Uterus (tissue), 4 donors: Measurements from ENCODE around the gene ARHGEF19. TPM values are rescaled to one million over a fixed set of nuclear protein-coding genes. Genes with fewer than 3 reads are reported as not detected.

Source experiments
- DNase-seq, 2 donors: peaks; one replicate each; pipeline ENCODE4 v3.0.0-alpha.2; 2019 to 2020
- H3K27ac ChIP-seq, 2 donors: fragments of 200-600 bp; sonication (generic); 1 replicate in 1 of 2; 2 replicates in 1 of 2; pipeline ENCODE4 v1.5.1; 2016 to 2018
- H3K27me3 ChIP-seq, 2 donors: fragments of 200-600 bp; sonication (generic); one replicate each; pipeline ENCODE4 v1.5.1; 2018 to 2019; ENCODE audit warnings: control low read depth in 1 of 2
- H3K36me3 ChIP-seq, 2 donors: fragments of 200-600 bp; sonication (generic); one replicate each; pipeline ENCODE4 v1.5.1; 2019; ENCODE audit warnings: control low read depth in 1 of 2
- H3K4me1 ChIP-seq, 2 donors: fragments of 200-600 bp; sonication (generic); one replicate each; pipeline ENCODE4 v1.5.1; 2018 to 2019; ENCODE audit warnings: control low read depth in 1 of 2
- H3K4me3 ChIP-seq, 2 donors: fragments of 200-600 bp; sonication (generic); 1 replicate in 1 of 2; 2 replicates in 1 of 2; pipeline ENCODE4 v1.5.1; 2018 to 2019; ENCODE audit warnings: mild to moderate bottlenecking in 1 of 2
- H3K9me3 ChIP-seq, 2 donors: fragments of 200-600 bp; sonication (generic); one replicate each; pipeline ENCODE4 v1.5.1; 2019; ENCODE audit warnings: control low read depth in 1 of 2
- CTCF ChIP-seq, 4 experiments: fragments of 200-600 bp in 2 of 4; fragments of 450-650 bp in 2 of 4; sonication (generic) in 2 of 4; IDR thresholded peaks; one replicate each; pipeline ENCODE4 v1.5.1; 2016 to 2019; ENCODE audit warnings: antibody characterized with exemption in 4 of 4, mild to moderate bottlenecking in 2 of 4, moderate library complexity in 1 of 4
- POLR2A ChIP-seq, 2 donors: fragments of 450-650 bp; IDR thresholded peaks; one replicate each; pipeline ENCODE4 v1.6.1; 2016; ENCODE audit warnings: antibody characterized with exemption in 2 of 2, mild to moderate bottlenecking in 1 of 2, moderate library complexity in 1 of 2
- intact Hi-C: fragments of 100-400 bp; cut with DNase I; formaldehyde crosslinking; loops from one replicate; pipeline ENCODE4 v1.15.1; 2023; ENCODE audit warnings: low total_unique reads
- total RNA-seq, 4 donors: library from RNA; depleted of rRNA in 3 of 4; stranded (reverse); fragments of >200 nt in 3 of 4; gene quantifications; one replicate each; pipeline versions ENCODE4 v1.1.0 to v1.2.4, GENCODE V29; 2014 to 2023
- donor health status: DM: yes; HTN: yes; CAD: no.

Gene ARHGEF19
- total RNA-seq, 4 donors from 2014 or later, result 3.6 to 26.8 (median 12.2) TPM

- Histone ChIP-seq H3K9me3 (no peaks in the 10 kb centered on the region), H3K27ac (peak overlapping the region; percentile 95 to 99), H3K27me3 (no peaks in the 10 kb centered on the region), H3K4me1 (peaks cover 19 to 21% of the 10 kb centered on the region in 2 donors), H3K36me3 (no peaks in the 10 kb centered on the region), H3K4me3 (no peak overlapping the region)
- no peak for DNase-seq
- intact Hi-C loops, result no loop called here
- no peak for TF ChIP-seq CTCF (IDR thresholded peaks at IDR 0.05)
- no peak for TF ChIP-seq POLR2A (IDR thresholded peaks at IDR 0.05)
These were observed 27.7 kb downstream of the ARHGEF19 start for GRCh38 chr1:16184557-16185303.

GRCh38 chr1:16183765-16184556 lies 28.5 kb downstream of the ARHGEF19 start:
- DNase-seq, result no peak
- intact Hi-C loops, result no loop called here
- Histone ChIP-seq H3K27me3 (no peaks in the 10 kb centered on the region), H3K9me3 (no peaks in the 10 kb centered on the region), H3K4me1 (peaks cover 19 to 21% of the 10 kb centered on the region in 2 donors), H3K4me3 (no peak overlapping the region), H3K36me3 (no peaks in the 10 kb centered on the region), H3K27ac (peak overlapping the region; percentile 95 to 99)
- no peak for TF ChIP-seq POLR2A (IDR thresholded peaks at IDR 0.05)
- TF ChIP-seq CTCF (IDR thresholded peaks at IDR 0.05), result no peak

GRCh38 chr1:16183179-16183578 lies 29.3 kb downstream of the ARHGEF19 start:
- Histone ChIP-seq H3K9me3 (no peaks in the 10 kb centered on the region), H3K4me1 (peaks cover 19 to 21% of the 10 kb centered on the region in 2 donors), H3K27ac (peak overlapping the region; percentile 95 to 99), H3K27me3 (no peaks in the 10 kb centered on the region), H3K36me3 (no peaks in the 10 kb centered on the region), H3K4me3 (no peak overlapping the region)
- intact Hi-C loops, result no loop called here
- TF ChIP-seq POLR2A (IDR thresholded peaks at IDR 0.05) (no peak), CTCF (IDR thresholded peaks at IDR 0.05) (no peak)
- peak in 1 of 2 donors; percentile 76 for DNase-seq

GRCh38 chr1:16181887-16182719 lies 30.3 kb downstream of the ARHGEF19 start:
- intact Hi-C loops, result no loop called here
- TF ChIP-seq POLR2A (IDR thresholded peaks at IDR 0.05) (peak; percentile 8 to 43), CTCF (IDR thresholded peaks at IDR 0.05) (no peak)
- Histone ChIP-seq H3K36me3 (no peaks in the 10 kb centered on the region), H3K27ac (peak overlapping the region; percentile 95 to 99), H3K9me3 (no peaks in the 10 kb centered on the region), H3K27me3 (no peaks in the 10 kb centered on the region), H3K4me3 (no peak overlapping the region), H3K4me1 (peaks cover 18 to 19% of the 10 kb centered on the region in 2 donors)
- DNase-seq, result peak; percentile 91 to 96
